Mesendoderm (in vitro differentiated cells): ENCODE data around the gene IL10. TPM values are rescaled to one million over a fixed set of nuclear protein-coding genes. Genes with fewer than 3 reads are reported as not detected.

ENCODE experiments used
- DNase-seq: peaks from one replicate; pipeline ENCODE4 v3.0.0; 2013
- H2AK5ac ChIP-seq: 2 replicates; pipeline ENCODE4 v1.6.1; 2013; ENCODE audit warnings: low read length, inconsistent platforms
- H2BK120ac ChIP-seq: 2 replicates; pipeline ENCODE4 v1.6.1; 2013; ENCODE audit warnings: low read depth, mild to moderate bottlenecking, low read length, moderate library complexity, mixed read lengths
- H2BK15ac ChIP-seq: replicated peaks from 2 replicates; pipeline ENCODE4 v1.6.1; 2013; ENCODE audit warnings: low read depth, mild to moderate bottlenecking, moderate library complexity
- H2BK5ac ChIP-seq: 2 replicates; pipeline ENCODE4 v1.6.1; 2013; ENCODE audit warnings: low read length, inconsistent platforms
- H3K18ac ChIP-seq: 2 replicates; pipeline ENCODE4 v1.6.1; 2013; ENCODE audit warnings: mild to moderate bottlenecking, low read length, mixed read lengths
- H3K23ac ChIP-seq: one replicate; pipeline ENCODE4 v1.6.1; 2013; ENCODE audit warnings: low read length
- H3K27ac ChIP-seq: 2 replicates; pipeline ENCODE4 v1.5.1; 2013; ENCODE audit warnings: low read depth, mild to moderate bottlenecking, inconsistent platforms, low read length, moderate library complexity
- H3K27me3 ChIP-seq: 2 replicates; pipeline ENCODE4 v1.6.1; 2013; ENCODE audit warnings: low read length, control low read depth, mild to moderate bottlenecking, inconsistent platforms; ENCODE audit not compliant: insufficient read depth, poor library complexity
- H3K36me3 ChIP-seq: 2 replicates; pipeline ENCODE4 v1.6.1; 2013; ENCODE audit warnings: low read length, inconsistent platforms; ENCODE audit not compliant: control insufficient read depth, insufficient read depth
- H3K4ac ChIP-seq: one replicate; pipeline ENCODE4 v1.6.1; 2013; ENCODE audit warnings: low read depth, mild to moderate bottlenecking, low read length, moderate library complexity
- H3K4me1 ChIP-seq: 2 replicates; pipeline ENCODE4 v1.6.1; 2013; ENCODE audit warnings: low read depth, low read length, inconsistent platforms; ENCODE audit not compliant: control insufficient read depth
- H3K4me2 ChIP-seq: 2 replicates; pipeline ENCODE4 v1.6.1; 2013; ENCODE audit warnings: low read length
- H3K4me3 ChIP-seq: 2 replicates; pipeline ENCODE4 v1.5.1; 2013; ENCODE audit warnings: mild to moderate bottlenecking, low read length
- H3K56ac ChIP-seq: one replicate; pipeline ENCODE4 v1.6.1; 2013; ENCODE audit warnings: low read length
- H3K79me1 ChIP-seq: 2 replicates; pipeline ENCODE4 v1.6.1; 2013; ENCODE audit warnings: low read length, inconsistent platforms
- H3K79me2 ChIP-seq: 2 replicates; pipeline ENCODE4 v1.6.1; 2013; ENCODE audit warnings: mild to moderate bottlenecking, low read length; ENCODE audit not compliant: control insufficient read depth, insufficient read depth
- H3K9ac ChIP-seq: 2 replicates; pipeline ENCODE4 v1.6.1; 2013; ENCODE audit warnings: low read length, inconsistent platforms
- H4K5ac ChIP-seq: one replicate; pipeline ENCODE4 v1.6.1; 2013; ENCODE audit warnings: low read length
- H4K8ac ChIP-seq: one replicate; pipeline ENCODE4 v1.6.1; 2013; ENCODE audit warnings: low read depth, mild to moderate bottlenecking, control low read depth, low read length, moderate library complexity
- WGBS: extraction: QIAGEN DNeasy Blood & Tissue Kit; methylation state at CpG from one replicate; pipeline ENCODE4 v1.1.7; 2013; ENCODE audit warnings: low lambda C conversion rate, missing lambda C conversion rate; ENCODE audit not compliant: insufficient coverage; ENCODE audit errors: extremely low coverage; 5-methylcytosine and 5-hydroxymethylcytosine counted together
- small RNA-seq: library from polyadenylated mRNA; stranded (forward); fragments of <200 nt; extraction: miRNeasy Mini kit (QIAGEN cat#:217004); gene quantifications from one replicate; pipeline ENCODE3, GENCODE V24; 2013; ENCODE audit not compliant: insufficient read depth

IL10 gene

GRCh38 chr1:206721454-206721853, 50.8 kb downstream of the IL10 start:
- peaks cover 12% of the 10 kb centered on the region for H3K4me1 ChIP-seq
- H3K23ac ChIP-seq = no peak overlapping the region
- no peak overlapping the region for H4K8ac ChIP-seq
- no peak overlapping the region for H2AK5ac ChIP-seq
- peaks cover 23% of the 10 kb centered on the region for H3K79me1 ChIP-seq
- H3K18ac ChIP-seq = no peak overlapping the region
- H3K9ac ChIP-seq = no peak overlapping the region
- no peak overlapping the region for H3K4me2 ChIP-seq
- H3K27me3 ChIP-seq = no peaks in the 10 kb centered on the region
- H3K56ac ChIP-seq = no peak overlapping the region
- no peak overlapping the region for H2BK15ac ChIP-seq
- no peak for DNase-seq
- WGBS = no CpG with 5 or more reads among the region's 1 CpG
- no peak overlapping the region for H2BK5ac ChIP-seq
- H3K36me3 ChIP-seq = no peaks in the 10 kb centered on the region
- no peak overlapping the region for H3K27ac ChIP-seq
- H4K5ac ChIP-seq = no peak overlapping the region
- H3K4ac ChIP-seq = no peak overlapping the region
- peaks cover 15% of the 10 kb centered on the region for H3K79me2 ChIP-seq
- no peak overlapping the region for H2BK120ac ChIP-seq
- H3K4me3 ChIP-seq = no peak overlapping the region

GRCh38 chr1:206719169-206719839, 53.0 kb downstream of the IL10 start:
- WGBS = no CpG with 5 or more reads among the region's 10 CpGs
- H3K79me2 ChIP-seq = peaks cover 25% of the 10 kb centered on the region
- no peak overlapping the region for H3K4me3 ChIP-seq
- H2BK15ac ChIP-seq = no peak overlapping the region
- peaks cover 12% of the 10 kb centered on the region for H3K4me1 ChIP-seq
- H3K23ac ChIP-seq = no peak overlapping the region
- H3K27me3 ChIP-seq = no peaks in the 10 kb centered on the region
- H3K56ac ChIP-seq = no peak overlapping the region
- no peak overlapping the region for H3K4ac ChIP-seq
- no peak overlapping the region for H3K4me2 ChIP-seq
- H4K8ac ChIP-seq = no peak overlapping the region
- H3K18ac ChIP-seq = no peak overlapping the region
- H3K79me1 ChIP-seq = peaks cover 30% of the 10 kb centered on the region
- no peak overlapping the region for H2BK5ac ChIP-seq
- H2BK120ac ChIP-seq = no peak overlapping the region
- H4K5ac ChIP-seq = no peak overlapping the region
- H3K27ac ChIP-seq = no peak overlapping the region
- DNase-seq = no peak
- no peak overlapping the region for H2AK5ac ChIP-seq
- no peaks in the 10 kb centered on the region for H3K36me3 ChIP-seq
- no peak overlapping the region for H3K9ac ChIP-seq

GRCh38 chr1:206717674-206717989, 54.7 kb downstream of the IL10 start:
- H3K56ac ChIP-seq = no peak overlapping the region
- peaks cover 32% of the 10 kb centered on the region for H3K79me2 ChIP-seq
- H3K4me2 ChIP-seq = no peak overlapping the region
- no peak overlapping the region for H4K8ac ChIP-seq
- H2BK120ac ChIP-seq = no peak overlapping the region
- H3K4ac ChIP-seq = no peak overlapping the region
- H3K9ac ChIP-seq = no peak overlapping the region
- no peak overlapping the region for H3K18ac ChIP-seq
- H3K27ac ChIP-seq = no peak overlapping the region
- no peaks in the 10 kb centered on the region for H3K4me1 ChIP-seq
- no CpG with 5 or more reads among the region's 1 CpG for WGBS
- no peak overlapping the region for H3K4me3 ChIP-seq
- H4K5ac ChIP-seq = no peak overlapping the region
- no peaks in the 10 kb centered on the region for H3K27me3 ChIP-seq
- no peak overlapping the region for H2AK5ac ChIP-seq
- no peaks in the 10 kb centered on the region for H3K36me3 ChIP-seq
- H2BK15ac ChIP-seq = no peak overlapping the region
- peaks cover 28% of the 10 kb centered on the region for H3K79me1 ChIP-seq
- no peak overlapping the region for H2BK5ac ChIP-seq
- H3K23ac ChIP-seq = no peak overlapping the region
- no peak for DNase-seq

Small RNA genes lying within 50 kb of the gene (small RNA-seq; reads per million reads assigned to genes)
- not detected for gene RF00019
